ENCODE data around the gene FCN1.

The FCN1 gene

GRCh38 chr9:134922066-134922931 is 4.6 kb upstream of the FCN1 start:
- in situ Hi-C loops (cut with MboI; ENCODE audit: low pct_unique_long_range_greater_than_20kb, low sequenced_read_pairs): no loop called here
- DNase-seq: peak; percentile 9

GRCh38 chr9:134919303-134919702 is 1.6 kb upstream of the FCN1 start:
- no peak for DNase-seq
- in situ Hi-C loops (cut with MboI; ENCODE audit: low pct_unique_long_range_greater_than_20kb, low sequenced_read_pairs): no loop called here

DNA sequence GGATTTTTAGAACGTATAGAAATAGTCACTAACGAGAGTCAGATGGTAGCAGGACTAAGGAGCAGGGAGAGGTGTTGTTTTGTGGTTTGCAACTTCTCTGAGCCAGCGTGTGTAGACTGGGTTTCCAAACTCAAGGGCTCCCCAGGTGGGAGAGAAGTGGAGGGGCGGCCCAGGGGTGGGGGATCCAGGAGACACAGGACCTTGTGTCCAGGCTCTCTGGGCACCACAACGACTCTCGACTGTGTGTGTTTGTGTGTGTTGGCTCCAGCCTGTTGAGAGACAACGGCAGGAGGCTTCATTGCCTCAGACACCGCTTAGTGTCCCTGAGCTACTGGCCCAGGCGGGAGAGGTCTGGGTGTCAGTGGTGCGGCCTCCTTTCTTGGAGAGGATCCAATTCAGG is 934 bp upstream of the FCN1 start:
- in situ Hi-C loops (cut with MboI; ENCODE audit: low pct_unique_long_range_greater_than_20kb, low sequenced_read_pairs): no loop called here
- no peak for DNase-seq

GRCh38 chr9:134916161-134916665 is 1.5 kb downstream of the FCN1 start:
- DNase-seq: no peak
- in situ Hi-C loops (cut with MboI; ENCODE audit: low pct_unique_long_range_greater_than_20kb, low sequenced_read_pairs): no loop called here

- in situ Hi-C loops (cut with MboI; ENCODE audit: low pct_unique_long_range_greater_than_20kb, low sequenced_read_pairs): no loop called here
- DNase-seq: no peak
Measured at GRCh38 chr9:134915046-134915985, 2.4 kb downstream of the FCN1 start.

- DNase-seq: no peak
- in situ Hi-C loops (cut with MboI; ENCODE audit: low pct_unique_long_range_greater_than_20kb, low sequenced_read_pairs): no loop called here
Measured at GRCh38 chr9:134914501-134914834, 3.2 kb downstream of the FCN1 start.

DNA sequence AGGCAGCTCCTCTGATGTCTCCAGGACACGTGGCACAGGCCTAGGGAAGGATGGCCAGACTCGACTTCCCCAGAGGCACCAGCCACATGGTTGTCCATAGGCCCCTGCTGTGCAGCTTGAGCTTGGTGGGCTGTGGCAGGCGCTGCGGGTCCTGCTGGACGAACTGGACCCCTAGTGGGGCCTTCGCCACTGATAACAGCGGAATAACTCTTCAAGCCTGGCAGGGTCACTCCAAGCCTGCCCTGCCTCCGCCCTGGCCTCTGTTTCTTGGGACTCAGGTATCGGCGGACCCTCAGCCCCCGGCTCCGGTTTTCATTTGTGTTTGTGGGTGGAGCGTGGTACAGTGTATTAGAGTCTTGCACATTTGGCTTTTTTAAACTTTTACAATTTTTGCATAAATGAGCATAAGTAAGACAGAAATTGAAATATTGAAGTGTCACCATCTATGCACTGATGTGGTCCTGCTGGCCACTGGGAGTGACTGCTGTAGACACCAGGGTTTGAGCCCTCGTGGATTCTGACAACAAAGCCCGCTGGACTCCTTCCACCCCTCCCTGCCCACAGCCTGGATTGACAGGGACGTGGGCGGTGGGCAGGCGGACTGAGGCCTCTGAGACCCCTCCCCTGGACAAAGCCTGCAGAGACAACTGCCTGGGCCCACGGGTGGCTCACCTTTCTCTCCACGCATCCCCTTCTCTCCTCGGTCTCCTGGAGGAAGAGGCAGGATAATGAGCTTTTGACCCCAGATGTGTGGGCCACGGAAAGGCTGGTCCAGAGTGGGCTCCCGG is 3.8 kb downstream of the FCN1 start:
- in situ Hi-C loops (cut with MboI; ENCODE audit: low pct_unique_long_range_greater_than_20kb, low sequenced_read_pairs): no loop called here
- no peak for DNase-seq

- in situ Hi-C loops (cut with MboI; ENCODE audit: low pct_unique_long_range_greater_than_20kb, low sequenced_read_pairs): no loop called here
- no peak for DNase-seq
Measured at GRCh38 chr9:134913041-134913712, 4.5 kb downstream of the FCN1 start.

DNA sequence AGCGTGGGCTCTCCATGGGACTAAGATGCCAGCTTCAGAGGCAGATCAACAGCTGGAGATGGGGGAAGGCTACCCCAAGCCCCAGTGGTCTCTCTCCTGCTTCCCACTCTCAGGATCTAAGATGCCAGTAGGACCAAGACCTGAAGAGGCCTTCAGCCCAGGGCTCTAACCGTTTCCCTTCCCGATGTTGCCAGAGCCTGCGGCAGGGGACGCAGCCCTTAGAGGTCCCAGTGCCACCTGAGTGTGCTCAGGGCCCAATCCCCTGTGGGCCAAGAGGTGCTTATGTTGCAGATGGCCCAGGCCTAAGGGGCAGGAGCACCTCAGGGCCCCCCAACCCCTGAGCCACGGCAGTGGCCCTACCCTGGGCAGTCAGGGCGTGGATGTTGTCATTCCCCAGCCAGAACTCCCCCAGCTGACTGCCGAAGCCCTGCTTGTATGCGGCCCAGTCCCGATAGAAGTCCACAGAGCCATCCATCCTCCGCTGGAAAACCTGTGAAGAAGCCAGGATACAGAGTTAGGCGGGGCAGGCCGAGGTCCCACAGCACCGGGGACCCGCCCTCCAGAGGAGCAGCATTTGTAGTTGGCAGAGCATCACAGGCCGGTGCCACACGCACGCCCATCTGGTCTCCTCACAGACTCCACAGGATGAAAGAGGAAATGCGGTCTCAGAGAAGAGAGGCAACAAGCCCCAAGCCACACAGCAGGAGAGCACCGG is 5.4 kb downstream of the FCN1 start:
- DNase-seq: no peak
- in situ Hi-C loops (cut with MboI; ENCODE audit: low pct_unique_long_range_greater_than_20kb, low sequenced_read_pairs): no loop called here

DNA sequence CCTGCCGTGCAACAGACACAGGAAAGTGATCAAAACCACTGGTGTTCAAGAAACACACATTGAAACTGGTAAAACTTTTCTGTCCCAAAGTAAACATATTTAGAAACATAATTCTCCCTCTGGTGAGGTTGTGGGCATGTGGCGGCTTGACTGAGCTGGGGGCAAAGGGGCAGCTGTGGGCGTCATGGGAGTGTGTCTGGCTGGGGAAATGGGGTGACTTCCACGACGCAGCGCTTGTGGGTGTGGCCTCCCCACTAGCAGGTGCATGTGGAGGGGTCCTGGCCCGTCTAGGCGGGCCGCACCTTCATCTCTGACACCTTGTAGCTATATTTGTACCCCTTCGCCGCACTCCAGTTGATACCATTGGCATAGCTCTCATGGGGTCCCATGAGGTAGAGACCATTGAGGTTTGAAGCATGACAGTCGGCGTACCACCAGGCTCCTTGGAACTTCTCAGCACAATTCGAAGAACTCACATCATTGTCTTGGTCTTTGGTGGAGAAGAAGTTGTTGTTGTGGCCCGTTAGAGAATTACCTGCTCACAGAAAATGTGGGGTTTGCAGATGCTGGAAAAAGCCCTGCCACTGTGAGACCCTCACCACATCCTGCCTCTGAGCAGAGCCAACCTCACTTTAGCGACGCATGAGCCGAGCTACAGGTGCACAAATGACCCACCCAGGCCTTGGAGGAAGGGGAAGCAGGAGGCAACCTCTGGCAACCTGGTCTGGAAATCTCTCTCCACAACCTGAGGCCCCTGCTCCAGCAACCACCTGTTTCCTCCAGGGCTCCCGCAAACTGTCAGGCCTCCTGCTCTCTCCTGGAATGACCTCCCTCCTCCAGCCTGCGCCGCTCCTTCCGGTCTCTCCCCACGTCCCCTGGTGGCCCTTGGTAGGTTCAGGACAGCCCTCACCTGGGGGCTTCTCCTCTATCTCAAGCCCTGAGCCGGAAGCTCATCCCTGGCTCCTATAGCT is 7.9 kb downstream of the FCN1 start:
- in situ Hi-C loops (cut with MboI; ENCODE audit: low pct_unique_long_range_greater_than_20kb, low sequenced_read_pairs): no loop called here
- DNase-seq: no peak

GRCh38 chr9:134908524-134909309 is 9.0 kb downstream of the FCN1 start:
- no peak for DNase-seq
- in situ Hi-C loops (cut with MboI; ENCODE audit: low pct_unique_long_range_greater_than_20kb, low sequenced_read_pairs): no loop called here

DNA sequence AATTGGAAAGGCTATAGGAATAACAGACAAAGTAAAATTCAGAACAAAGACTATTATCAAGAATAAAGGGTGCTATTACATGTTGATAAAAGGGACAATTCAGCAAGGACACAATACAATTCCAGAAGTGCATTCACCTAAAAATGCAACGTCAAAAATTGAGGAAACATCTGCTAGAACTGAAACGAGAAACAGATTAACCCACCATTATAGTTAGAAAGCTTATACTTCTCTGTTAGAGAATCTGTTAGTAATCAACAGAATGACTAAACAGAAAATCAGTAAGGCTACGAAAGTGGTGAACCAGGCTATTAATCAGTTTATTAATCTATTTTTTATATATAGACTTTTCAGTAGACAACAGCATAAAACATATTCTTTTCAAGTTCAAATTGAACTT is 14.8 kb downstream of the FCN1 start:
- DNase-seq: no peak
- in situ Hi-C loops (cut with MboI; ENCODE audit: low pct_unique_long_range_greater_than_20kb, low sequenced_read_pairs): no loop called here

DNA sequence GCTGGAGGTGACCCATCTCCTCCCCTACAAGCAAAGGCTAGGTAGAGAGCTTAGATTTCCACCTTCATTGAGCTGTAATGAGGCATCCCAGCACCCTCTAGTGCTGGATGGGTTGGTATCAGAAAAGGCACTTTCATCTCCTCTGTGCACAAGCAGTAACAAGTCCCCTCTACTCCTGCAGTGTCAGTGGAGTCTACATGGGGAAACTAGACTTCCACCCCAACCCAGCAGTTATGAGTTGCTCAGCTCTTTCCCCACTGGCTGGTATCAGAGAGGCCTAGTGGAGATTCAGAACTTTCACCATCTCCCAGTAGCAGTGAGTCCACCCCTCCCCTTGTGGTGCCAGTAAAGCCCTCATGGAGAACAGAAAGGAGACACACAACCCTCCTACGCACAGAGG is 17.9 kb downstream of the FCN1 start:
- in situ Hi-C loops (cut with MboI; ENCODE audit: low pct_unique_long_range_greater_than_20kb, low sequenced_read_pairs): no loop called here
- no peak for DNase-seq

DNA sequence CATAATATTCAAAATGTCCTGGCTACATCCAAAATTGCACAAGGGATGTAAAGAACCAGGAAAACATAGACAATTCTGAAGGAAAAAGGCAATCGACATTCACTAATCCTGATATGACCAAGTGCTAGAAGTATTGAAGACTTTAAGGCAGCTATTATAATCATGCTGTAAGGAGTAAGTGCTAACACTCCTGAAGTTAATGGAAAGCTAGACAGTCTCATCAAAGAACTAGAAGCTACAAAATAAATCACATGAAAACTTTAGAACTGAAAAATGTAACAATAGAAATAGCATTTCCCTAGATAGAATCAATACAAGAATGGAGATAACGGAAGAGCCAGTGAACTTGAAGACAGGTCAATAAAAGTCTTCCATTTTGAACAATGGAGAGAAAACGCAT is 18.5 kb downstream of the FCN1 start:
- in situ Hi-C loops (cut with MboI; ENCODE audit: low pct_unique_long_range_greater_than_20kb, low sequenced_read_pairs): no loop called here

DNA sequence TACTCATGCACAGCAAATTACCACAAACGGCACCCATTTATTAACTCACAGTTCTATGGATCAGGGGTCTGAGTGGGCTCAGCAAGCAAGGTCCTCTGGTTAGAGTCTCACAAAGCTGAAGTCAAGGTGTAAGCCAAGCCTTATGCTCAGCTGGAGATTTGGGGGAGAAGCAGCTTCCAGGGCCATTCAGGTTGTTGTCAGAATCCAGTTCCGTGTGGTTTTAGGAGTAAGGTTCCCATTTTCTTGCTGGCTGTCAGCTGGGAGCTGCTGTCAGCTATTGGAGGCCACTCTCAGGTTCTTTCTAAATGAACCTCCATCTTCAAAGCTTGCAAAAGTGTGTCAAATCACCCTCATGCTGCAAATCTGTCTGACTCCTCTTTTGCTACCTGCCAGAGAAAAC is 19.4 kb downstream of the FCN1 start:
- no peak for DNase-seq
- in situ Hi-C loops (cut with MboI; ENCODE audit: low pct_unique_long_range_greater_than_20kb, low sequenced_read_pairs): no loop called here

More for the DNA sequence above, 18.5 kb downstream of the FCN1 start:
- DNase-seq: no peak

DNA sequence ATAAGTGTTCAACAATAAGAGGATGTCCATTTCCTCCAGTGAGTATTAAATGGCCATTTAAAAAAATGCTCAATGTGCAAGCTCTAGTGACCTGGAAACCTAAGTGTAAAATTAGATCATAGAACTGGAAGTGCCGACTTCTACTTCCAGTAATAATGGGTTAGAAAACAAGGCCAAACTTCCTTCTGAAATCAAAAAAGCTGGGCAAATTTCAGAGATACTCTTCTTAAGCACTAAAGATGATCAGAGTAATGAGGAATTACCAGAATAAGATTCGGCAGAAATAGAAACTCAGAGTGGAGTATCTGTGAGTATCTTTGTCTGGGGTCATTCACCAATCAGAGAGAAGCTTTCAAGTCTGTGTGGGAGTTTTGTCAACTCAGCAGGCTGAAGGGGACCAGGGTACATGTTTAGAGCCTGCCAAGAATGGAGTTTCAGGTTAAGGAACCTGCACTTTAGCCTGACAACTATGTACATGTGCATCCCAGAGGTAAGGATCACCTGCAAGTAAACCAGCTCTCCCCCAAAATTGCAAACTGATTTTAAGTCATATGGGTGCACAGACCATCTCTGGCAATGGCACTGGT is 20.0 kb downstream of the FCN1 start:
- in situ Hi-C loops (cut with MboI; ENCODE audit: low pct_unique_long_range_greater_than_20kb, low sequenced_read_pairs): no loop called here
- no peak for DNase-seq

All from KBM-7 (cell line).